A549 (cell line): Measurements from ENCODE around the gene AFF3. TPM values are rescaled to one million over a fixed set of nuclear protein-coding genes. Genes with fewer than 3 reads are reported as not detected.

Experiments
- ATAC-seq, 2 experiments: fragments of 200-7000 bp in 1 of 2; fragments of >200 bp in 1 of 2; cut with Nextera tagmentation in 1 of 2; cut with Tn5 transposase in 1 of 2; 3 replicates each; pipeline versions ENCODE4 v1.8.0 to v1.9.1; 2018 to 2020; ENCODE audit warnings: mild to moderate bottlenecking in 1 of 2, moderate library complexity in 1 of 2
- CTCF ChIA-PET: fragments of 300-600 bp; sonication (Branson Sonifier 250); formaldehyde crosslinking; extraction: SDS; loops from one replicate; lab custom pipeline; 2021; ENCODE audit warnings: antibody characterized with exemption, inconsistent platforms; lab: Yijun Ruan, JAX
- POLR2A ChIA-PET: fragments of 350-600 bp; formaldehyde crosslinking; extraction: SDS; loops from one replicate; lab custom pipeline; 2021; ENCODE audit warnings: antibody characterized with exemption, inconsistent platforms; lab: Yijun Ruan, JAX
- DNase-seq, 2 experiments: peaks; one replicate each; pipeline versions ENCODE4 v3.0.0 to v3.0.0-alpha.2; 2011 to 2016; ENCODE audit warnings: low read depth in 1 of 2, low spot score in 1 of 2
- FAIRE-seq: peaks from 2 replicates; lab custom pipeline; 2011; peaks lifted over from hg19 to GRCh38; lab: Jason Lieb, UNC
- H3K27ac ChIP-seq, 2 experiments: fragments of >200 bp; sonication (Bioruptor Twin); formaldehyde crosslinking; 3 replicates each; pipeline ENCODE4 v1.5.1; 2016 to 2017
- H3K4me1 ChIP-seq: fragments of >200 bp; sonication (Bioruptor Twin); formaldehyde crosslinking; 3 replicates; pipeline ENCODE4 v1.6.1; 2016
- H3K4me2 ChIP-seq: fragments of >200 bp; sonication (Bioruptor Twin); formaldehyde crosslinking; 3 replicates; pipeline ENCODE4 v1.6.1; 2016
- H3K4me3 ChIP-seq: fragments of >200 bp; sonication (Bioruptor Twin); formaldehyde crosslinking; 3 replicates; pipeline ENCODE4 v1.5.1; 2016
- H3K9me3 ChIP-seq: fragments of >200 bp; sonication (Bioruptor Twin); formaldehyde crosslinking; 3 replicates; pipeline ENCODE4 v1.6.1; 2016
- ATOH8 ChIP-seq: fragments of 250-450 bp; sonication (Bioruptor Pico); IDR thresholded peaks from 2 replicates; pipeline ENCODE4 v1.5.0; 2020; ENCODE audit warnings: low read depth, mild to moderate bottlenecking, moderate library complexity
- BHLHE40 ChIP-seq: IDR thresholded peaks from 2 replicates; pipeline ENCODE4 v1.6.1; 2012; ENCODE audit warnings: low read depth, low read length, inconsistent platforms
- CBX2 ChIP-seq: fragments of 200-600 bp; sonication (generic); IDR thresholded peaks from 2 replicates; pipeline ENCODE4 v1.6.1; 2016; ENCODE audit warnings: low read depth, mild to moderate bottlenecking, borderline replicate concordance
- CEBPB ChIP-seq, 2 experiments: fragments of >200 bp in 1 of 2; sonication (Bioruptor Twin) in 1 of 2; formaldehyde crosslinking in 1 of 2; IDR thresholded peaks; 2 replicates each; pipeline ENCODE4 v1.6.1; 2012 to 2016
- CHD4 ChIP-seq: fragments of 200-600 bp; sonication (generic); IDR thresholded peaks from 2 replicates; pipeline ENCODE4 v1.6.1; 2016; ENCODE audit warnings: antibody characterized with exemption, mild to moderate bottlenecking, borderline replicate concordance
- EHF ChIP-seq: fragments of 250-450 bp; sonication (Bioruptor Pico); IDR thresholded peaks from 2 replicates; pipeline ENCODE4 v1.5.0; 2020; ENCODE audit warnings: mild to moderate bottlenecking
- EP300 ChIP-seq, 2 experiments: fragments of >200 bp; sonication (Bioruptor Twin); formaldehyde crosslinking; IDR thresholded peaks; 2 replicates in 1 of 2; 3 replicates in 1 of 2; pipeline ENCODE4 v1.6.1; 2016 to 2017
- FOSL2 ChIP-seq, 2 experiments: fragments of 450-650 bp in 1 of 2; fragments of >200 bp in 1 of 2; sonication (Bioruptor Twin) in 1 of 2; formaldehyde crosslinking; IDR thresholded peaks; 2 replicates each; pipeline versions ENCODE4 v1.5.0 to v1.6.1; 2016 to 2020; ENCODE audit warnings: mild to moderate bottlenecking in 1 of 2, moderate library complexity in 1 of 2
- HDAC2 ChIP-seq: fragments of 200-600 bp; sonication (generic); IDR thresholded peaks from 2 replicates; pipeline ENCODE4 v1.6.1; 2016
- HOXB5 ChIP-seq: fragments of 250-450 bp; sonication (Bioruptor Pico); IDR thresholded peaks from 2 replicates; pipeline ENCODE4 v1.5.0; 2020; ENCODE audit warnings: mild to moderate bottlenecking, moderate library complexity
- KDM1A ChIP-seq: fragments of 200-600 bp; sonication (generic); IDR thresholded peaks from 2 replicates; pipeline ENCODE4 v1.6.1; 2016; ENCODE audit warnings: low read depth, mild to moderate bottlenecking
- MAFK ChIP-seq: fragments of 450-650 bp; IDR thresholded peaks from 2 replicates; pipeline ENCODE4 v1.6.1; 2014; ENCODE audit not compliant: partially characterized antibody
- MAX ChIP-seq: IDR thresholded peaks from 2 replicates; pipeline ENCODE4 v1.6.1; 2012
- NFE2L2 ChIP-seq: fragments of 150-350 bp; conservative IDR thresholded peaks from 2 replicates; pipeline ENCODE4 v1.6.1; 2014; ENCODE audit warnings: low read length
- NPAS2 ChIP-seq: fragments of 250-450 bp; sonication (Bioruptor Pico); IDR thresholded peaks from 2 replicates; pipeline ENCODE4 v1.8.0; 2022; ENCODE audit warnings: mild to moderate bottlenecking, moderate library complexity, borderline replicate concordance
- POLR2AphosphoS2 ChIP-seq: conservative IDR thresholded peaks from 2 replicates; pipeline ENCODE4 v1.6.1; 2012; ENCODE audit warnings: low read length, improper control_type of control experiment, inconsistent platforms
- RAD21 ChIP-seq, 2 experiments: fragments of >200 bp in 1 of 2; sonication (Bioruptor Twin) in 1 of 2; formaldehyde crosslinking in 1 of 2; IDR thresholded peaks in 1 of 2; conservative IDR thresholded peaks in 1 of 2; 2 replicates in 1 of 2; 3 replicates in 1 of 2; pipeline ENCODE4 v1.6.1; 2012 to 2018; ENCODE audit warnings: inconsistent platforms in 1 of 2
- SREBF2 ChIP-seq: fragments of 450-650 bp; IDR thresholded peaks from 2 replicates; pipeline ENCODE4 v1.6.1; 2014; ENCODE audit warnings: mild to moderate bottlenecking, moderate library complexity
- TFCP2L1 ChIP-seq: fragments of 250-450 bp; sonication (Bioruptor Pico); IDR thresholded peaks from 2 replicates; pipeline ENCODE4 v1.5.0; 2021; ENCODE audit warnings: mild to moderate bottlenecking
- ZC3H11A ChIP-seq: fragments of 450-650 bp; IDR thresholded peaks from 2 replicates; pipeline ENCODE4 v1.6.1; 2014; ENCODE audit warnings: antibody characterized with exemption, mild to moderate bottlenecking
- ZFP36 ChIP-seq: fragments of 450-650 bp; IDR thresholded peaks from 2 replicates; pipeline ENCODE4 v1.6.1; 2014; ENCODE audit warnings: borderline replicate concordance; ENCODE audit not compliant: partially characterized antibody
- ZNF302 ChIP-seq: fragments of 250-450 bp; sonication (Bioruptor Pico); IDR thresholded peaks from 2 replicates; pipeline ENCODE4 v1.9.0; 2021; ENCODE audit warnings: inconsistent platforms, mild to moderate bottlenecking, moderate library complexity
- WGBS: methylation state at CpG from one replicate; pipeline ENCODE4 v1.1.6; 2017; ENCODE audit errors: missing lambda C conversion rate; 5-methylcytosine and 5-hydroxymethylcytosine counted together
- polyA plus RNA-seq, 4 experiments: library from polyadenylated mRNA; depleted of rRNA in 3 of 4; stranded (reverse); fragments of >200 nt; fragmentation: RNase III in 1 of 4; extraction: RNeasy Plus Mini Kit Qiagen cat#74134 plus additional on column Dnase treatment in 1 of 4; gene quantifications; 2 replicates in 3 of 4; 3 replicates in 1 of 4; pipeline ENCODE4 v1.2.3, GENCODE V29; 2011 to 2017
- TF ChIP-seq, protein P1 (sequence below): fragments of 200-600 bp; sonication (generic); IDR thresholded peaks from 2 replicates; pipeline ENCODE4 v1.6.1; 2016; ENCODE audit warnings: antibody characterized with exemption, mild to moderate bottlenecking, moderate library complexity
- TF ChIP-seq, protein P2 (sequence below): fragments of 150-350 bp; IDR thresholded peaks from 2 replicates; pipeline ENCODE4 v1.6.1; 2014; ENCODE audit warnings: low read depth, mild to moderate bottlenecking, low read length
- TF ChIP-seq, protein P3 (sequence below): fragments of >200 bp; sonication (Bioruptor Twin); formaldehyde crosslinking; IDR thresholded peaks from 3 replicates; pipeline ENCODE4 v1.5.1; 2016

The AFF3 gene
- polyA plus RNA-seq, 2 of the 4 experiments (the other 2 are of a cell fraction): not detected

DNA sequence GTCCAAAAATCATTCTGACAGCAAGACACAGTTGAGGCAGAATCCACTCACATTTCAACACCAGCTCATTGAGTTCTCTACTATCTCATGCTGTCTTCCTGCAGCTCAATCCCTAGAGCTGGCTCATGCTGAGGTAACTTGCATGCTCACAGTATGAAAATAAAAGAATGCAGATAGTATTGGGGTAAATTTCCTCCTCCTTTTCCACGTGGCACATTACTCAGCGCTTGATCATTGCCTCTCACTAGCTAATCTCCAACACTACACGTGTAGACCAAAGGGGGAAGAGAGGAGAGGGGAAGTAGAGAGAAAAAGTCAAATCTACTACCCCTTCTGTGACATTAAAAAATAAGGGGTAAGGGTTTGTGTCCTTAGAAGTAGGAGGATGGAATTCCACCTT, 300.6 kb downstream of the AFF3 start:
- no peak for DNase-seq
- no peak overlapping the region for H3K4me2 ChIP-seq
- FAIRE-seq: no peak
- TF ChIP-seq CEBPB (IDR thresholded peaks at IDR 0.05) (no peak), TFCP2L1 (no peak), HOXB5 (CRISPR knock-in tag) (no peak), RAD21 (conservative IDR thresholded peaks at IDR 0.05 in 1 of 2, IDR thresholded peaks at IDR 0.05 in 1 of 2) (no peak), NFE2L2 (no peak), POLR2AphosphoS2 (no peak), KDM1A (no peak), FOSL2 (IDR thresholded peaks at IDR 0.05) (no peak), FOSL2 (CRISPR knock-in tag; IDR thresholded peaks at IDR 0.05) (no peak), CBX2 (no peak), BHLHE40 (no peak), MAX (no peak), ATOH8 (no peak), MAFK (no peak), HDAC2 (no peak), ZC3H11A (no peak), EHF (CRISPR knock-in tag) (no peak), SREBF2 (no peak)
- TF ChIP-seq, protein P1, sequence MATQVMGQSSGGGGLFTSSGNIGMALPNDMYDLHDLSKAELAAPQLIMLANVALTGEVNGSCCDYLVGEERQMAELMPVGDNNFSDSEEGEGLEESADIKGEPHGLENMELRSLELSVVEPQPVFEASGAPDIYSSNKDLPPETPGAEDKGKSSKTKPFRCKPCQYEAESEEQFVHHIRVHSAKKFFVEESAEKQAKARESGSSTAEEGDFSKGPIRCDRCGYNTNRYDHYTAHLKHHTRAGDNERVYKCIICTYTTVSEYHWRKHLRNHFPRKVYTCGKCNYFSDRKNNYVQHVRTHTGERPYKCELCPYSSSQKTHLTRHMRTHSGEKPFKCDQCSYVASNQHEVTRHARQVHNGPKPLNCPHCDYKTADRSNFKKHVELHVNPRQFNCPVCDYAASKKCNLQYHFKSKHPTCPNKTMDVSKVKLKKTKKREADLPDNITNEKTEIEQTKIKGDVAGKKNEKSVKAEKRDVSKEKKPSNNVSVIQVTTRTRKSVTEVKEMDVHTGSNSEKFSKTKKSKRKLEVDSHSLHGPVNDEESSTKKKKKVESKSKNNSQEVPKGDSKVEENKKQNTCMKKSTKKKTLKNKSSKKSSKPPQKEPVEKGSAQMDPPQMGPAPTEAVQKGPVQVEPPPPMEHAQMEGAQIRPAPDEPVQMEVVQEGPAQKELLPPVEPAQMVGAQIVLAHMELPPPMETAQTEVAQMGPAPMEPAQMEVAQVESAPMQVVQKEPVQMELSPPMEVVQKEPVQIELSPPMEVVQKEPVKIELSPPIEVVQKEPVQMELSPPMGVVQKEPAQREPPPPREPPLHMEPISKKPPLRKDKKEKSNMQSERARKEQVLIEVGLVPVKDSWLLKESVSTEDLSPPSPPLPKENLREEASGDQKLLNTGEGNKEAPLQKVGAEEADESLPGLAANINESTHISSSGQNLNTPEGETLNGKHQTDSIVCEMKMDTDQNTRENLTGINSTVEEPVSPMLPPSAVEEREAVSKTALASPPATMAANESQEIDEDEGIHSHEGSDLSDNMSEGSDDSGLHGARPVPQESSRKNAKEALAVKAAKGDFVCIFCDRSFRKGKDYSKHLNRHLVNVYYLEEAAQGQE: no peak
- TF ChIP-seq, protein P2, sequence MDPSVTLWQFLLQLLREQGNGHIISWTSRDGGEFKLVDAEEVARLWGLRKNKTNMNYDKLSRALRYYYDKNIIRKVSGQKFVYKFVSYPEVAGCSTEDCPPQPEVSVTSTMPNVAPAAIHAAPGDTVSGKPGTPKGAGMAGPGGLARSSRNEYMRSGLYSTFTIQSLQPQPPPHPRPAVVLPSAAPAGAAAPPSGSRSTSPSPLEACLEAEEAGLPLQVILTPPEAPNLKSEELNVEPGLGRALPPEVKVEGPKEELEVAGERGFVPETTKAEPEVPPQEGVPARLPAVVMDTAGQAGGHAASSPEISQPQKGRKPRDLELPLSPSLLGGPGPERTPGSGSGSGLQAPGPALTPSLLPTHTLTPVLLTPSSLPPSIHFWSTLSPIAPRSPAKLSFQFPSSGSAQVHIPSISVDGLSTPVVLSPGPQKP: no peak
- TF ChIP-seq, all 56 proteins: peak for 0
- no peak for ATAC-seq
- CTCF ChIA-PET: no interaction called here
- POLR2A ChIA-PET: no interaction called here
- Histone ChIP-seq H3K4me3 (no peak overlapping the region), H3K9me3 (no peaks in the 10 kb centered on the region), H3K27ac (no peak overlapping the region), H3K4me1 (no peaks in the 10 kb centered on the region)
- WGBS: 3% methylated on average over 3 of the region's 3 CpGs

- 21% methylated on average over 3 of the region's 3 CpGs for WGBS
- DNase-seq (no peak), FAIRE-seq (no peak), ATAC-seq (no peak)
- Histone ChIP-seq H3K4me2 (no peak overlapping the region), H3K4me3 (no peak overlapping the region), H3K4me1 (no peaks in the 10 kb centered on the region), H3K9me3 (no peaks in the 10 kb centered on the region), H3K27ac (no peak overlapping the region)
- CTCF ChIA-PET: interaction anchor here (0.6 kb wide), 1 partner anchor 26 kb away, joined by 3 read pairs; no protein-coding TSS in a partner anchor
- TF ChIP-seq EP300 (IDR thresholded peaks at IDR 0.05) (no peak), NPAS2 (no peak), CHD4 (no peak), ZFP36 (no peak), ZNF302 (CRISPR knock-in tag) (no peak)
- TF ChIP-seq, protein P3, sequence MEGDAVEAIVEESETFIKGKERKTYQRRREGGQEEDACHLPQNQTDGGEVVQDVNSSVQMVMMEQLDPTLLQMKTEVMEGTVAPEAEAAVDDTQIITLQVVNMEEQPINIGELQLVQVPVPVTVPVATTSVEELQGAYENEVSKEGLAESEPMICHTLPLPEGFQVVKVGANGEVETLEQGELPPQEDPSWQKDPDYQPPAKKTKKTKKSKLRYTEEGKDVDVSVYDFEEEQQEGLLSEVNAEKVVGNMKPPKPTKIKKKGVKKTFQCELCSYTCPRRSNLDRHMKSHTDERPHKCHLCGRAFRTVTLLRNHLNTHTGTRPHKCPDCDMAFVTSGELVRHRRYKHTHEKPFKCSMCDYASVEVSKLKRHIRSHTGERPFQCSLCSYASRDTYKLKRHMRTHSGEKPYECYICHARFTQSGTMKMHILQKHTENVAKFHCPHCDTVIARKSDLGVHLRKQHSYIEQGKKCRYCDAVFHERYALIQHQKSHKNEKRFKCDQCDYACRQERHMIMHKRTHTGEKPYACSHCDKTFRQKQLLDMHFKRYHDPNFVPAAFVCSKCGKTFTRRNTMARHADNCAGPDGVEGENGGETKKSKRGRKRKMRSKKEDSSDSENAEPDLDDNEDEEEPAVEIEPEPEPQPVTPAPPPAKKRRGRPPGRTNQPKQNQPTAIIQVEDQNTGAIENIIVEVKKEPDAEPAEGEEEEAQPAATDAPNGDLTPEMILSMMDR: no peak
- TF ChIP-seq, all 56 proteins: peak for 0
- POLR2A ChIA-PET: no interaction called here
Observed at GRCh38 chr2:99840831-99841230, 301.6 kb downstream of the AFF3 start.
